Activated naive CD4-positive, alpha-beta T cell treated with anti-CD3 and anti-CD28 coated beads, Interleukin-2, amount 50 U/mL, for 24 hours (primary cell): Measurements from ENCODE around the gene TTC6.
A peak's percentile ranks its signal among the peaks of the same experiment; 100 is the strongest.
"Not testable (repeated sequence)": the region's sequence is repeated elsewhere in the genome, so short reads cannot be mapped to it uniquely, and the experiment has no call there.

Source experiments
- H3K27ac Mint-ChIP-seq: one replicate; pipeline ENCODE4 v1.8.0; 2021; ENCODE audit warnings: mild to moderate bottlenecking, mixed read lengths
- H3K27me3 Mint-ChIP-seq: one replicate; pipeline ENCODE4 v1.8.0; 2021; ENCODE audit warnings: mixed read lengths
- H3K36me3 Mint-ChIP-seq: one replicate; pipeline ENCODE4 v1.8.0; 2021; ENCODE audit warnings: mixed read lengths
- H3K4me1 Mint-ChIP-seq: one replicate; pipeline ENCODE4 v1.8.0; 2021; ENCODE audit warnings: mixed read lengths
- H3K4me3 Mint-ChIP-seq: one replicate; pipeline ENCODE4 v1.8.0; 2021; ENCODE audit warnings: mild to moderate bottlenecking, mixed read lengths
- H3K9me3 Mint-ChIP-seq: one replicate; pipeline ENCODE4 v1.8.0; 2021; ENCODE audit warnings: mixed read lengths

TTC6 gene, protein sequence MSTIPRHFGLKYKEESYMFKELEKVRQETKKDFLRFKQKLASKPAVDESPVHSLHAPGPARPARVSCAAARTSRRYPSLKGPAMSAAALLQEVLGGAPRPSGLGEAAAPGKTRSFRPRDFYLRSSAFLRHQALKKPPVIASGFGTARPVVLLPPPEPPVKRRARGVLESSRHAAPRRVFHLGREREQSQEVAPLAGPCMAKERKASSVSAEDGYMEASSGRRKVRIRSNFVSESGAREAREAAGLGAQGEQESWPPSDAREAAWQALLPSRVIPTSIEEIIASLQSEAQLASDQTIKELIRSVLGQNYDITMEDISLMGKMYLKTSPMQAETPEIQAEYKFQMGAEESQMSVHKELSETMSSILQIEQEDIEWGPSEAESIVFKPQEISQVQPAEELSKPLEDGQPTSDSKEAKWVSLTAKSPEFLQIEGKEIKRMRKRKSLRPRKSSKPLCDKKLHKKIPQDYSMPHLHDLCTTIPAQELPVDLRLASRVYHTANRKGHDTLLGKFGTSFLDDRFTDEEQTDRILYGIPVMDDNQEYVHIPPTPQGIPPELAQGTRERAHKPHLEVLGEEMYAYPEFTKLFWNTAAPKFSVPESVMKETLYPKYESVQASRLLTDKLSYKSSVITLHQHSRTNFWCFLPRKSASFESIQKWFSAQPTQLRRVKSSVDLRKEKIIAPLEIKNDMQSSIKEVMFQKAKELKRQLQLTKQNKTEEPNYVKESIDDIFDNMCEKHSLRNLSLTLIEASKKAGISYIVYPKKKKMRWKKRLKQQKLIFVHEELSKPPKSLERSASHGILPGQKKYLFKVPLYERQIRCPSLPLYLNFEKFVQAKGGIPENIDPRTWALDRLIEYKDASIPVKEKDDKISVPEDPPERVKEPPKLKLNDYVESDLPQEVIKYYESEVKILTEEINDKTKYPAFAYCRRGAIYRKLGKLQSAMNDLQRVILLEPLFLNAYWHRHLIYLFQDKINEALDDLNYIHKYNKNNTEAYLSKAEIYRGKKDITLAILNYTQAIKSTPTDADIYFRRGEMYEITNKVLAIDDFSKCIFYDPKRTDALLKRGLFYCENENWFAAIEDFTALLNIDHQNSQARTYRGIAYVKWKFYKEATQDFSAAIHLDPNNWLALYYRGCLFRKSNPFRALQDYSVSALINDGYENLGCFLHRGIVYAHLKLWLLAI (N-terminal part only)

DNA sequence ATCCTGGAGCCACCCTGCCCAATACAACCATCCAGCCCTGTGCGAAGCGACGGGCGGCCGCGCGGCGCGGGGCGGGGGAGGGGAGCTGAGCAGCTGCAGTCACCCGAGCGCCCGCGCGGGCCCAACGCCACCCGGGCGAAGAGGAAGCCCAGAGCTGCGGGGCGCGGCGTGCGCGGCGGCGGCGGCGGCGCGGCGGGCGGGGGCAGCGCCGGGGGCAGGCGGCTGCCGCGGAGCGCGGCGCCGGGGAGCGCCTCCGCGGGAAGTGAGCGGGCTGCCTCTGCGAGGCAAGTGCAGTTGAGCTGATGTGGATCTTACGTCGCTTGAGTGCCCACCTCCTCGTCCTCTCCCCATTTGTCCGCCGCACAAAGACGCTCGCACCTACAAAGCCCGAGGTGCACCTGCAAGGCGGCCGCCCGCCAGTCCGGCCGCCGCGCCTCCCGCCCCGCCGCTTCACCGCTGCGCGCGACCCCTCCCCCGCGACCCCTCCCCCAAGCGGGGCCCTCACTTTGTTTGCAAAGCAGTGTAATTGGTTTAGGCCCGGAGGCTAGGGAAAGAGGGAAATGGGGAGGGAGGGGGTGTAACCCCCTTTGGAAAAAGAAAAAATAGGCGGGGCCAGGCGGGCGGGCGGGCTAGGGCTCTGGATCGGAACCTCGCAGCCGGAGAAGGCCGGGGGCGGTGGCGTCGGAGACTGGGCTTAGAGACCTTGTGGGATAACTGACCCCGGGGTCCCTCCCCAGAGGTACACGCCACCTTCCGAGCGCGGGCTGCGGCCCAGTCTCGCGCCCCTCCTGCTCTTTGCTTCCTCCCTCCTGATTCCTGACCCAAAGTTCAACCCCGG lies at the start of gene TTC6, which contains the start of gene FOXA1:
Gene TTC6 (plus strand): TSS at position 659 of the 838 bp plus-strand sequence. CDS start 26,436 bp downstream, outside the sequence.
Gene FOXA1 (minus strand): TSS at position 279 of the 838 bp plus-strand sequence. CDS start 277 bp downstream, at position 2.
- Mint-ChIP-seq H3K4me1 (peaks cover 29% of the 10 kb centered on the region), H3K9me3 (peaks cover 12% of the 10 kb centered on the region), H3K4me3 (peak within 1 kb of the TSS; percentile 93), H3K27me3 (peaks cover 67% of the 10 kb centered on the region), H3K36me3 (peaks cover 13% of the 10 kb centered on the region), H3K27ac (peak within 1 kb of the TSS; percentile 87)

GRCh38 chr14:37546621-37547447 lies 48.6 kb upstream of the TTC6 start:
- Mint-ChIP-seq H3K4me3 (no peak overlapping the region), H3K4me1 (no peaks in the 10 kb centered on the region), H3K27me3 (no peaks in the 10 kb centered on the region), H3K36me3 (no peaks in the 10 kb centered on the region), H3K9me3 (no peaks in the 10 kb centered on the region), H3K27ac (no peak overlapping the region)

DNA sequence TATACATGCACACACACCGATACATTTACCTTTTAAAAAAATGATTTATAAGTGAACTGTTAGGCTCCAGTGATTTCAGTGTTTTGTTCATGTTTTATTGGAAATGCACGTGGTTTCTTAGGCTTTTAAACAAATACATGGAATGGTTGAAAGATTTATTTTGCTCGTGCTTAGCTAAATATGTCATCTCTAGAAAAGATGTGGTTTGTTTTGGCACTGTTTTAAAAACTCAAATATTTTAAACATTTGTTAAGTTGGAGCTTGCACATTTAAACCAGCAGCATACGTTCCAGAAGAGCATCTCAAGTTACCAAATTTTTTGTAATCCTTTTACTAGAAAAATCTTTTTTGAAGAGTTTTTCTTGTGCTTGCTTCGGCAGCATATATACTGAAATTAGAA lies 44.9 kb upstream of the TTC6 start:
- Mint-ChIP-seq H3K9me3 (peaks cover 18% of the 10 kb centered on the region), H3K27me3 (no peaks in the 10 kb centered on the region), H3K36me3 (no peaks in the 10 kb centered on the region), H3K4me1 (no peaks in the 10 kb centered on the region), H3K4me3 (no peak overlapping the region), H3K27ac (no peak overlapping the region)

GRCh38 chr14:37551119-37551518 lies 44.3 kb upstream of the TTC6 start:
- Mint-ChIP-seq H3K4me1 (no peaks in the 10 kb centered on the region), H3K27ac (no peak overlapping the region), H3K36me3 (no peaks in the 10 kb centered on the region), H3K27me3 (no peaks in the 10 kb centered on the region), H3K4me3 (no peak overlapping the region), H3K9me3 (peaks cover 18% of the 10 kb centered on the region)

DNA sequence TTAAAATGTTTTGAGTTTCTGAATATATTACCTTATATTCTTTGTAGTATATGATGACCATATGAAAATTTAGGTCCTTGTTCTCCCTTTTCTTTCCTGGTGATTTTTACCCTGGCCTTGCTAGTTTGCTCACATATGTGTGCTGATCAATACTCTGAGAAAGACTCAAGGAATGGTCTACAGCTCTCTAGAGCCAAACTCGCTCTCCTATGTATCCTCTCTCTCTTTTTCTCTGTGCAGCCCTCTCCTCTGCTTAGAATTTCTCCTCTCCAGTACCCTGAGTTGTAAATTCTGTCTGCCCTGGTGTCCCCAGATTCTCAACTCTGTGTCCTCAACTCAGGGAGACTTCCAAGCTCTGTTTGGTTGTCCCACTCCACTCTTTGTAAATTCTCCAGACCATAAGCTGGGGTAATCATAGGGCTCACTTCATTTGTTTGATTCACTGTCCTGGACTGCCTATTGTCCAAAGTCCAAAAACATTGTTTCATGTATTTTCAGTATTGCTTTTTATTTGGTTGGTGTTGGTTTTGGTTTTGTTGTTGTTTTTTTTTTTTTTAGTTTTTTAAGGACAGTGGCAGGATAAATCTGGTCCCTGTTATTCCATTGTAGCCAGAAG lies 41.4 kb upstream of the TTC6 start:
- no peaks in the 10 kb centered on the region for H3K27me3 Mint-ChIP-seq
- peaks cover 27% of the 10 kb centered on the region for H3K9me3 Mint-ChIP-seq
- no peak overlapping the region for H3K4me3 Mint-ChIP-seq
- no peak overlapping the region for H3K27ac Mint-ChIP-seq
- peaks cover 3% of the 10 kb centered on the region for H3K36me3 Mint-ChIP-seq
- H3K4me1 Mint-ChIP-seq, result no peaks in the 10 kb centered on the region

- H3K27ac Mint-ChIP-seq, H3K36me3 Mint-ChIP-seq, H3K4me3 Mint-ChIP-seq, H3K4me1 Mint-ChIP-seq, H3K27me3 Mint-ChIP-seq: not testable (repeated sequence)
- H3K9me3 Mint-ChIP-seq, result peaks cover 27% of the 10 kb centered on the region
Observed at GRCh38 chr14:37555596-37555995, 39.8 kb upstream of the TTC6 start.

DNA sequence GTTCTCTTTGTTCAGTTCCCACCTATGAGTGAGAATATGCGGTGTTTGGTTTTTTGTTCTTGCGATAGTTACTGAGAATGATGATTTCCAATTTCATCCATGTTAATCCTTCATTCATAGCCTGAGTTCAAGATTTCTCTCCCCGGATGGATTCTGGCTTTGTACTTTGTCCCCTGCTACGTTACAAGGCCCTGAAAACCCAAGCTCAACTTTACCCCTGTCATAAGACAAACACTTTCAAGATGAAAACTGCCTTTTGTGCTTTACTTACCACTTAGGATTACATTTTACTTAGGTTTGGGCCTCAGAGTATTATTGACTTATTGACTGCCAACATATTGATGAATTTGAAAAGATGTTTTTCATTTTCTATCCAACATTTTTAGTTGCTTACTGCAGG lies 36.7 kb upstream of the TTC6 start:
- H3K27ac Mint-ChIP-seq, result no peak overlapping the region
- no peaks in the 10 kb centered on the region for H3K4me1 Mint-ChIP-seq
- H3K36me3 Mint-ChIP-seq, result peaks cover 3% of the 10 kb centered on the region
- H3K27me3 Mint-ChIP-seq, result no peaks in the 10 kb centered on the region
- peaks cover 16% of the 10 kb centered on the region for H3K9me3 Mint-ChIP-seq
- H3K4me3 Mint-ChIP-seq, result no peak overlapping the region

- peaks cover 3% of the 10 kb centered on the region for H3K36me3 Mint-ChIP-seq
- peaks cover 13% of the 10 kb centered on the region for H3K9me3 Mint-ChIP-seq
- H3K27ac Mint-ChIP-seq, result no peak overlapping the region
- H3K4me3 Mint-ChIP-seq, result no peak overlapping the region
- no peaks in the 10 kb centered on the region for H3K4me1 Mint-ChIP-seq
- no peaks in the 10 kb centered on the region for H3K27me3 Mint-ChIP-seq
Observed at GRCh38 chr14:37559386-37559785, 36.0 kb upstream of the TTC6 start.

GRCh38 chr14:37563189-37563588 lies 32.2 kb upstream of the TTC6 start:
- peaks cover 5% of the 10 kb centered on the region for H3K9me3 Mint-ChIP-seq
- no peaks in the 10 kb centered on the region for H3K27me3 Mint-ChIP-seq
- no peak overlapping the region for H3K4me3 Mint-ChIP-seq
- H3K36me3 Mint-ChIP-seq, result no peaks in the 10 kb centered on the region
- no peaks in the 10 kb centered on the region for H3K4me1 Mint-ChIP-seq
- H3K27ac Mint-ChIP-seq, result no peak overlapping the region

GRCh38 chr14:37565550-37565949 lies 29.9 kb upstream of the TTC6 start:
- peaks cover 3% of the 10 kb centered on the region for H3K27me3 Mint-ChIP-seq
- no peak overlapping the region for H3K4me3 Mint-ChIP-seq
- no peak overlapping the region for H3K27ac Mint-ChIP-seq
- no peaks in the 10 kb centered on the region for H3K4me1 Mint-ChIP-seq
- peaks cover 5% of the 10 kb centered on the region for H3K9me3 Mint-ChIP-seq
- H3K36me3 Mint-ChIP-seq, result no peaks in the 10 kb centered on the region

GRCh38 chr14:37566811-37567371 lies 28.5 kb upstream of the TTC6 start:
- Mint-ChIP-seq H3K27ac (no peak overlapping the region), H3K27me3 (peaks cover 3% of the 10 kb centered on the region), H3K4me1 (no peaks in the 10 kb centered on the region), H3K9me3 (peaks cover 5% of the 10 kb centered on the region), H3K4me3 (no peak overlapping the region), H3K36me3 (no peaks in the 10 kb centered on the region)

GRCh38 chr14:37569729-37570128 lies 25.7 kb upstream of the TTC6 start:
- Mint-ChIP-seq H3K4me1 (no peaks in the 10 kb centered on the region), H3K27me3 (peaks cover 6% of the 10 kb centered on the region), H3K9me3 (no peaks in the 10 kb centered on the region)

DNA sequence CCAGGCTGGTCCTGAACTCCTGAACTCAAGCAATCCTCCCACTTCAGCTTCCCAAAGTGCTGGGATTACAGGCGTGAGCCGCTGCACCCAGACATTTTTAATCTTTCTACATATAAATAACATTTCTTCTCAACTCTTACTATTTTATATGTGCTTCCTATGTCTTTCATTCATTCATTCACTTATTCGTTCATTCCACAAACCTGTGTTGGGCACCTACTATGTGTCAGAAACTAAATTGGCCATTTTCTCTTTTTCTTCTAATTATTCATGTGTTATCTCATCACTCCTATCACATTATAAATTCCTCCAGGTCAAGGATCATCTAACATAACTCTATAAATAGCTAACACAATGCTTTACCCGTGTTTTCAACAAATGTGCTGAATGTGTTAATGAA lies 24.0 kb upstream of the TTC6 start:
- peaks cover 6% of the 10 kb centered on the region for H3K27me3 Mint-ChIP-seq
- no peaks in the 10 kb centered on the region for H3K9me3 Mint-ChIP-seq
- H3K4me1 Mint-ChIP-seq, result no peaks in the 10 kb centered on the region
- H3K4me3 Mint-ChIP-seq, result no peak overlapping the region
- no peaks in the 10 kb centered on the region for H3K36me3 Mint-ChIP-seq
- H3K27ac Mint-ChIP-seq, result no peak overlapping the region

More at GRCh38 chr14:37569729-37570128, 25.7 kb upstream of the TTC6 start:
- Mint-ChIP-seq H3K27ac (no peak overlapping the region), H3K36me3 (no peaks in the 10 kb centered on the region), H3K4me3 (no peak overlapping the region)
